ENCODE data around the gene ARHGEF11. TPM values are rescaled to one million over a fixed set of nuclear protein-coding genes. Genes with fewer than 3 reads are reported as not detected.

ARHGEF11 gene
- total and polyA plus RNA-seq, 2 of the 4 experiments (the other 2 are of a cell fraction) = 16.8 to 17.2 TPM

GRCh38 chr1:157090196-157090647 lies 44.7 kb upstream of the ARHGEF11 start:
- no peak overlapping the region for H2BK15ac ChIP-seq (ENCODE audit: low read depth, low read length)
- no peaks in the 10 kb centered on the region for H3K79me1 ChIP-seq (ENCODE audit: low read depth in 1 of 2, low read length in 2 of 2)
- no peak overlapping the region for H3K4ac ChIP-seq (ENCODE audit: low read depth, low read length)
- H2BK5ac ChIP-seq (ENCODE audit: low read depth, low read length, poor library complexity, severe bottlenecking) = no peak overlapping the region
- no peak overlapping the region; a peak in 1 of 4 replicates for H4K8ac ChIP-seq (ENCODE audit: low read depth in 2 of 2, low read length in 2 of 2)
- whole genome bisulfite sequencing, 2 experiments (ENCODE audit: extremely low coverage in 2 of 2, insufficient read length in 1 of 2) = no CpG with 5 or more reads among the region's 10 CpGs
- dilution Hi-C loops (cut with HindIII; ENCODE audit: low sequenced_read_pairs, unreplicated experiment) (no loop called here), intact Hi-C loops (cut with micrococcal nuclease) (loop anchor here (1.0 to 10.0 kb wide), 4 partner anchors 47 to 399 kb away; partner anchors contain the start of gene ETV3), in situ Hi-C loops (cut with MboI; ENCODE audit: low sequenced_read_pairs) (loop anchor here (5.0 kb wide), 1 partner anchor 62 kb away; no protein-coding TSS in a partner anchor)
- H3K14ac ChIP-seq (replicated peaks; ENCODE audit: low read depth, low read length) = no peak overlapping the region
- no peak overlapping the region for H3K9ac ChIP-seq (ENCODE audit: low read depth, low read length)
- peak; percentile 43; the same call in 1 of the 2 replicates for TF ChIP-seq MAZ (IDR thresholded peaks at IDR 0.05; ENCODE audit: borderline replicate concordance, low read depth, low read length)
- peak; percentile 95 for TF ChIP-seq SMC3 (IDR thresholded peaks at IDR 0.05; ENCODE audit: low read depth, low read length)
- TF ChIP-seq POLR2A (IDR thresholded peaks at IDR 0.05; ENCODE audit: low read depth, low read length) = 0 out of 2 replicates have a peak, but pooled peaks have one; percentile 46
- TF ChIP-seq RAD21 (IDR thresholded peaks at IDR 0.05; ENCODE audit: low read length) = peak; percentile 97
- peak; percentile 95 for TF ChIP-seq CTCF (conservative IDR thresholded peaks at IDR 0.05; ENCODE audit: low read depth, low read length)
- TF ChIP-seq RFX5 (IDR thresholded peaks at IDR 0.05; ENCODE audit: low read depth, low read length) = no peak
- TF ChIP-seq, protein P1, sequence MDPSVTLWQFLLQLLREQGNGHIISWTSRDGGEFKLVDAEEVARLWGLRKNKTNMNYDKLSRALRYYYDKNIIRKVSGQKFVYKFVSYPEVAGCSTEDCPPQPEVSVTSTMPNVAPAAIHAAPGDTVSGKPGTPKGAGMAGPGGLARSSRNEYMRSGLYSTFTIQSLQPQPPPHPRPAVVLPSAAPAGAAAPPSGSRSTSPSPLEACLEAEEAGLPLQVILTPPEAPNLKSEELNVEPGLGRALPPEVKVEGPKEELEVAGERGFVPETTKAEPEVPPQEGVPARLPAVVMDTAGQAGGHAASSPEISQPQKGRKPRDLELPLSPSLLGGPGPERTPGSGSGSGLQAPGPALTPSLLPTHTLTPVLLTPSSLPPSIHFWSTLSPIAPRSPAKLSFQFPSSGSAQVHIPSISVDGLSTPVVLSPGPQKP (IDR thresholded peaks at IDR 0.05; ENCODE audit: borderline replicate concordance, low read depth, low read length) = no peak
- BruUV-seq (replicated peaks) = no TSS peak
- no peak overlapping the region for H3K56ac ChIP-seq (ENCODE audit: extremely low read depth, insufficient read depth, low read length)
- ChIA-PET CTCF (interaction anchor here (0.5 to 4.7 kb wide), 16 partner anchors 9 to 75 kb away, joined by 3 to 88 read pairs (median 4); partner anchors contain the start of genes ARHGEF11 and ETV3L), POLR2A (ENCODE audit: unreplicated experiment) (interaction anchor here (1.0 kb wide), 1 partner anchor 15 kb away, joined by 4 read pairs; no protein-coding TSS in a partner anchor)
- H3K4me1 ChIP-seq (ENCODE audit: control insufficient read depth, insufficient read depth, low read length) = no peaks in the 10 kb centered on the region; the same call in 1 of the 2 replicates
- no peak overlapping the region for H3K23ac ChIP-seq (ENCODE audit: low read depth, low read length)
- H3K27ac ChIP-seq (ENCODE audit: insufficient read depth, low read length) = no peak overlapping the region
- no peak overlapping the region for H3K4me3 ChIP-seq (ENCODE audit: insufficient read depth, low read depth, low read length)
- no peaks in the 10 kb centered on the region for H3K36me3 ChIP-seq (ENCODE audit: control insufficient read depth, insufficient read depth, low read length)
- H2BK20ac ChIP-seq (ENCODE audit: low read depth, low read length) = no peak overlapping the region
- peak overlapping the region; percentile 5; the same call in 1 of the 2 replicates for H3K4me2 ChIP-seq (ENCODE audit: low read depth, low read length)
- H3K9me1 ChIP-seq (ENCODE audit: insufficient read depth, low read length) = no peaks in the 10 kb centered on the region
- no peak overlapping the region for H4K5ac ChIP-seq (ENCODE audit: low read depth, low read length)
- H4K91ac ChIP-seq (ENCODE audit: insufficient read depth, low read depth, low read length) = no peak overlapping the region
- H3K18ac ChIP-seq (ENCODE audit: low read depth, low read length) = no peak overlapping the region
- peak overlapping the region; percentile 78 for H2AFZ ChIP-seq (replicated peaks; ENCODE audit: low read length, poor library complexity)
- H3K9me3 ChIP-seq (ENCODE audit: control insufficient read depth, insufficient read depth, low read length) = no peaks in the 10 kb centered on the region
- no peaks in the 10 kb centered on the region for H4K20me1 ChIP-seq (ENCODE audit: insufficient read depth, low read length)
- peak; percentile 93 for ATAC-seq (ENCODE audit: low read depth)
- H2AK5ac ChIP-seq (ENCODE audit: low read depth, low read length) = no peak overlapping the region
- H3K27me3 ChIP-seq (ENCODE audit: control insufficient read depth, insufficient read depth, low read length) = no peaks in the 10 kb centered on the region
- H2BK120ac ChIP-seq (ENCODE audit: low read depth, low read length) = no peak overlapping the region
- DNase-seq = peak; percentile 87
- no peak overlapping the region for H2AK9ac ChIP-seq (replicated peaks; ENCODE audit: low read depth, low read length, poor library complexity)

Data from IMR-90 (cell line).